Peyer's patch (tissue), 4 donors: ENCODE results near the gene RAB3A.

ENCODE experiments used
- POLR2A ChIP-seq, 2 donors: fragments of 450-650 bp; IDR thresholded peaks; one replicate each; pipeline ENCODE4 v1.5.1; 2017; ENCODE audit warnings: antibody characterized with exemption in 2 of 2, mild to moderate bottlenecking in 2 of 2, moderate library complexity in 2 of 2
- TF ChIP-seq, protein P1 (sequence below), 6 experiments: fragments of 450-650 bp in 4 of 6; fragments of 200-600 bp in 2 of 6; sonication (generic) in 1 of 6; IDR thresholded peaks; one replicate each; pipeline ENCODE4 v1.5.1; 2017 to 2019; ENCODE audit warnings: antibody characterized with exemption in 6 of 6, mild to moderate bottlenecking in 3 of 6, moderate library complexity in 1 of 6

DNA sequence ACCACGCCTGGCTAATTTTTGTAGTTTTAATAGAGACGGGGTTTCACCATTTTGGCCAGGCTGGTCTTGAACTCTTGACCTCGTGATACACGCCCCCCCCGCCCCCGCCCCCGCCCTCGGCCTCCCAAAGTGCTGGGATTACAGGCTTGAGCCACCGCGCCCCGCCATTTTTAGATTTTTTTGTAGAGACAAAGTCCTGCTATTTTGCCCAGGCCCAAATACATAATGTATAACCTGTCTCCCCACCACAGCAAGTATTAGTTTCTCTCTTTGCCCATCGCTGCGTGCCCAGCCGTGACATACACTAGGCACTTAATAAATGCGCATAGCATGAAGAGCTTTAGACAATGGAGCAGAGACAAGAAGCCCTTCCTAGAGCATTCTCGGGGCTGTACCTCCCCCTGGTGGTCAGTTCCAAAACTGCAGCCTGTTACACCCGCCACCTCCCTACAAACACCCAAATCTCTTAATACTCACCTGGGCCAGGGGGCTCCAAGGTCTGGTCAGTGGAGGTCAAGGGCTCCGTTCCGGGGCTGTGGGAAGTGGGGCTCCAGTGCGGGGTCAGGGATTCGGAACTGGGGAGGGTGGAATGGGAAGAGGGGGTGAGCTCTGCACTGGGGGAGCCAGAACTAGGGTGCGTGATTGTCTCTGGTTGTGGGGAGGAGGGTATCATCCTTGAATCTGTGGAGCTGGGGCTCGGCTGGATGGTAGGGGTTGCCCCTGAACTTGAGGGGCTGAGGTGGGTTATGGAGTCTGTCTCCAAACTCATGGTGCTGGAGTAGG, 47.9 kb upstream of the RAB3A start:
- TF ChIP-seq, protein P1, sequence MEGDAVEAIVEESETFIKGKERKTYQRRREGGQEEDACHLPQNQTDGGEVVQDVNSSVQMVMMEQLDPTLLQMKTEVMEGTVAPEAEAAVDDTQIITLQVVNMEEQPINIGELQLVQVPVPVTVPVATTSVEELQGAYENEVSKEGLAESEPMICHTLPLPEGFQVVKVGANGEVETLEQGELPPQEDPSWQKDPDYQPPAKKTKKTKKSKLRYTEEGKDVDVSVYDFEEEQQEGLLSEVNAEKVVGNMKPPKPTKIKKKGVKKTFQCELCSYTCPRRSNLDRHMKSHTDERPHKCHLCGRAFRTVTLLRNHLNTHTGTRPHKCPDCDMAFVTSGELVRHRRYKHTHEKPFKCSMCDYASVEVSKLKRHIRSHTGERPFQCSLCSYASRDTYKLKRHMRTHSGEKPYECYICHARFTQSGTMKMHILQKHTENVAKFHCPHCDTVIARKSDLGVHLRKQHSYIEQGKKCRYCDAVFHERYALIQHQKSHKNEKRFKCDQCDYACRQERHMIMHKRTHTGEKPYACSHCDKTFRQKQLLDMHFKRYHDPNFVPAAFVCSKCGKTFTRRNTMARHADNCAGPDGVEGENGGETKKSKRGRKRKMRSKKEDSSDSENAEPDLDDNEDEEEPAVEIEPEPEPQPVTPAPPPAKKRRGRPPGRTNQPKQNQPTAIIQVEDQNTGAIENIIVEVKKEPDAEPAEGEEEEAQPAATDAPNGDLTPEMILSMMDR (IDR thresholded peaks at IDR 0.05), result peak; percentile 94 to 98 (median 96)
- TF ChIP-seq POLR2A (IDR thresholded peaks at IDR 0.05), result no peak
